Neuronal stem cell (in vitro differentiated cells): ENCODE results near the gene EXOG.

Experiments
- DNase-seq: peaks from one replicate; pipeline ENCODE4 v3.0.0-alpha.2; 2013; ENCODE audit warnings: low spot score
- H2AFZ ChIP-seq: one replicate; pipeline ENCODE4 v1.6.1; 2013; ENCODE audit warnings: mild to moderate bottlenecking, low read length, inconsistent platforms
- H2AK5ac ChIP-seq: 2 replicates; pipeline ENCODE4 v1.6.1; 2013; ENCODE audit warnings: low read depth, mild to moderate bottlenecking, inconsistent platforms, low read length, moderate library complexity, mixed read lengths
- H2BK120ac ChIP-seq: 2 replicates; pipeline ENCODE4 v1.6.1; 2013; ENCODE audit warnings: low read depth, mild to moderate bottlenecking, inconsistent platforms, low read length, moderate library complexity, mixed read lengths
- H2BK12ac ChIP-seq: one replicate; pipeline ENCODE4 v1.6.1; 2013; ENCODE audit warnings: low read length, inconsistent platforms
- H2BK15ac ChIP-seq: 2 replicates; pipeline ENCODE4 v1.6.1; 2013; ENCODE audit warnings: mild to moderate bottlenecking, low read length, inconsistent platforms, mixed read lengths
- H2BK5ac ChIP-seq: one replicate; pipeline ENCODE4 v1.6.1; 2013; ENCODE audit warnings: inconsistent platforms, mild to moderate bottlenecking, low read length, moderate library complexity
- H3K14ac ChIP-seq: one replicate; pipeline ENCODE4 v1.6.1; 2013; ENCODE audit warnings: low read length, inconsistent platforms
- H3K18ac ChIP-seq: 2 replicates; pipeline ENCODE4 v1.6.1; 2013; ENCODE audit warnings: low read length, inconsistent platforms
- H3K23ac ChIP-seq: 2 replicates; pipeline ENCODE4 v1.6.1; 2013; ENCODE audit warnings: low read depth, mild to moderate bottlenecking, mixed read lengths, low read length, inconsistent platforms; ENCODE audit not compliant: poor library complexity
- H3K27ac ChIP-seq: replicated peaks from 3 replicates; pipeline ENCODE4 v1.5.1; 2013; ENCODE audit warnings: low read length, inconsistent platforms
- H3K27me3 ChIP-seq, 3 experiments: 2 replicates each; pipeline ENCODE4 v1.6.1; 2013; ENCODE audit warnings: low read length in 3 of 3, mild to moderate bottlenecking in 2 of 3, inconsistent platforms in 1 of 3, low read depth in 1 of 3, mixed read lengths in 1 of 3, moderate library complexity in 1 of 3; ENCODE audit not compliant: control insufficient read depth in 3 of 3, insufficient read depth in 3 of 3
- H3K36me3 ChIP-seq, 2 donors: replicated peaks in 1 of 2; 2 replicates each; pipeline ENCODE4 v1.6.1; 2013; ENCODE audit warnings: low read length in 2 of 2; ENCODE audit not compliant: control insufficient read depth in 2 of 2, insufficient read depth in 2 of 2
- H3K4ac ChIP-seq: 2 replicates; pipeline ENCODE4 v1.6.1; 2013; ENCODE audit warnings: inconsistent platforms, mild to moderate bottlenecking, low read length, moderate library complexity
- H3K4me1 ChIP-seq, 2 donors: 1 replicate in 1 of 2; 2 replicates in 1 of 2; pipeline ENCODE4 v1.6.1; 2013; ENCODE audit warnings: low read length in 2 of 2, low read depth in 1 of 2; ENCODE audit not compliant: control insufficient read depth in 2 of 2, insufficient read depth in 1 of 2
- H3K4me2 ChIP-seq: one replicate; pipeline ENCODE4 v1.6.1; 2013; ENCODE audit warnings: mild to moderate bottlenecking, low read length, inconsistent platforms; ENCODE audit not compliant: insufficient read depth, poor library complexity, severe bottlenecking
- H3K4me3 ChIP-seq, 2 donors: 2 replicates each; pipeline ENCODE4 v1.5.1; 2013; ENCODE audit warnings: low read length in 2 of 2, mild to moderate bottlenecking in 2 of 2, inconsistent platforms in 1 of 2, moderate library complexity in 1 of 2
- H3K79me1 ChIP-seq: one replicate; pipeline ENCODE4 v1.6.1; 2013; ENCODE audit warnings: low read depth, mild to moderate bottlenecking, inconsistent platforms, low read length, moderate library complexity
- H3K9ac ChIP-seq: one replicate; pipeline ENCODE4 v1.6.1; 2013; ENCODE audit warnings: mild to moderate bottlenecking, low read depth, low read length, inconsistent platforms; ENCODE audit not compliant: poor library complexity
- H3K9me3 ChIP-seq, 2 donors: replicated peaks in 1 of 2; 2 replicates each; pipeline versions ENCODE3 to v1.6.1; 2013; ENCODE audit warnings: low read length in 2 of 2, mild to moderate bottlenecking in 2 of 2, inconsistent platforms in 1 of 2, low read depth in 1 of 2, mixed read lengths in 1 of 2, moderate library complexity in 1 of 2; ENCODE audit not compliant: control insufficient read depth in 2 of 2, insufficient read depth in 1 of 2
- H4K8ac ChIP-seq: one replicate; pipeline ENCODE4 v1.6.1; 2013; ENCODE audit warnings: low read depth, mild to moderate bottlenecking, inconsistent platforms, low read length, moderate library complexity
- H4K91ac ChIP-seq: one replicate; pipeline ENCODE4 v1.6.1; 2013; ENCODE audit warnings: low read length, low read depth, mild to moderate bottlenecking, inconsistent platforms; ENCODE audit not compliant: poor library complexity
- WGBS, 2 donors: extraction: QIAGEN DNeasy Blood & Tissue Kit; methylation state at CpG; one replicate each; pipeline ENCODE4 v1.1.7; 2013; ENCODE audit warnings: missing lambda C conversion rate in 2 of 2, mixed read lengths in 1 of 2; ENCODE audit not compliant: insufficient read length in 2 of 2, insufficient replicate concordance in 1 of 2; ENCODE audit errors: extremely low coverage in 2 of 2; 5-methylcytosine and 5-hydroxymethylcytosine counted together

Gene EXOG

GRCh38 chr3:38472342-38472741 lies 23.8 kb upstream of the EXOG start:
- WGBS, 2 donors = no CpG with 5 or more reads among the region's 1 CpG
- H3K27me3 ChIP-seq = no peaks in the 10 kb centered on the region

GRCh38 chr3:38473229-38473628 lies 22.9 kb upstream of the EXOG start:
- Histone ChIP-seq H3K23ac (no peak overlapping the region), H3K27me3 (no peaks in the 10 kb centered on the region), H2BK15ac (no peak overlapping the region), H3K27ac (no peak overlapping the region), H3K4me2 (no peak overlapping the region), H4K8ac (no peak overlapping the region), H3K79me1 (peaks cover 32% of the 10 kb centered on the region), H3K14ac (no peak overlapping the region), H3K4ac (no peak overlapping the region), H3K36me3 (peaks cover 7 to 45% of the 10 kb centered on the region in 2 donors), H3K4me1 (no peaks in the 10 kb centered on the region), H2AFZ (no peak overlapping the region), H3K18ac (no peak overlapping the region), H2BK5ac (no peak overlapping the region), H3K9ac (no peak overlapping the region), H2BK120ac (no peak overlapping the region), H4K91ac (no peak overlapping the region), H3K4me3 (no peak overlapping the region), H2BK12ac (no peak overlapping the region), H2AK5ac (no peak overlapping the region), H3K9me3 (peaks cover 6 to 47% of the 10 kb centered on the region in 2 donors)
- no peak for DNase-seq
- WGBS, 2 donors = no CpG with 5 or more reads among the region's 2 CpGs

More at GRCh38 chr3:38472342-38472741, 23.8 kb upstream of the EXOG start:
- H3K4ac ChIP-seq = no peak overlapping the region
- H3K23ac ChIP-seq = no peak overlapping the region
- no peak overlapping the region for H3K4me2 ChIP-seq
- H3K4me1 ChIP-seq = no peaks in the 10 kb centered on the region
- no peak overlapping the region for H3K27ac ChIP-seq
- no peak overlapping the region for H2BK12ac ChIP-seq
- no peak overlapping the region for H2BK120ac ChIP-seq
- no peak overlapping the region for H4K8ac ChIP-seq
- H3K14ac ChIP-seq = no peak overlapping the region
- H3K9ac ChIP-seq = no peak overlapping the region
- no peak overlapping the region for H2BK5ac ChIP-seq
- no peak overlapping the region for H2AK5ac ChIP-seq
- H4K91ac ChIP-seq = no peak overlapping the region
- no peak for DNase-seq
- H2BK15ac ChIP-seq = no peak overlapping the region
- H3K4me3 ChIP-seq = no peak overlapping the region
- peaks cover 6 to 49% of the 10 kb centered on the region in 2 donors for H3K9me3 ChIP-seq
- no peak overlapping the region for H2AFZ ChIP-seq
- H3K18ac ChIP-seq = no peak overlapping the region
- H3K79me1 ChIP-seq = peaks cover 31% of the 10 kb centered on the region
- peaks cover 3 to 36% of the 10 kb centered on the region in 2 donors for H3K36me3 ChIP-seq

GRCh38 chr3:38474928-38475605 lies 21.1 kb upstream of the EXOG start:
- H2BK12ac ChIP-seq = no peak overlapping the region
- H3K14ac ChIP-seq = no peak overlapping the region
- no CpG with 5 or more reads among the region's 7 CpGs for WGBS, 2 donors
- no peak overlapping the region for H3K18ac ChIP-seq
- no peak overlapping the region for H2BK15ac ChIP-seq
- DNase-seq = no peak
- H3K4ac ChIP-seq = no peak overlapping the region
- peaks cover 32% of the 10 kb centered on the region for H3K79me1 ChIP-seq
- no peak overlapping the region for H2AFZ ChIP-seq
- H3K23ac ChIP-seq = no peak overlapping the region
- H2AK5ac ChIP-seq = no peak overlapping the region
- no peaks in the 10 kb centered on the region for H3K4me1 ChIP-seq
- no peak overlapping the region for H3K4me3 ChIP-seq
- peaks cover 4 to 29% of the 10 kb centered on the region in 2 donors for H3K9me3 ChIP-seq
- H3K9ac ChIP-seq = no peak overlapping the region
- no peak overlapping the region for H2BK120ac ChIP-seq
- no peak overlapping the region for H3K27ac ChIP-seq
- no peak overlapping the region for H2BK5ac ChIP-seq
- no peak overlapping the region for H3K4me2 ChIP-seq
- H4K91ac ChIP-seq = no peak overlapping the region
- no peaks in the 10 kb centered on the region for H3K27me3 ChIP-seq
- H3K36me3 ChIP-seq = peaks cover 21 to 63% of the 10 kb centered on the region in 2 donors
- no peak overlapping the region for H4K8ac ChIP-seq

GRCh38 chr3:38475716-38476115 lies 20.4 kb upstream of the EXOG start:
- Histone ChIP-seq H3K27ac (no peak overlapping the region), H3K14ac (no peak overlapping the region), H3K79me1 (peaks cover 32% of the 10 kb centered on the region), H3K27me3 (no peaks in the 10 kb centered on the region), H2AFZ (no peak overlapping the region), H3K9me3 (peaks cover 4 to 22% of the 10 kb centered on the region in 2 donors), H4K8ac (no peak overlapping the region), H2BK120ac (no peak overlapping the region), H3K4ac (no peak overlapping the region), H4K91ac (no peak overlapping the region), H3K23ac (no peak overlapping the region), H2AK5ac (no peak overlapping the region), H3K4me3 (no peak overlapping the region), H3K18ac (no peak overlapping the region), H3K4me2 (no peak overlapping the region), H3K4me1 (no peaks in the 10 kb centered on the region), H3K36me3 (peaks cover 28 to 70% of the 10 kb centered on the region in 2 donors), H2BK12ac (no peak overlapping the region), H2BK5ac (no peak overlapping the region), H2BK15ac (no peak overlapping the region), H3K9ac (no peak overlapping the region)
- DNase-seq = no peak
- WGBS, 2 donors = no CpG with 5 or more reads among the region's 6 CpGs
